ENCODE results near the gene ARHGEF9.
"Not testable (repeated sequence)": the region's sequence is repeated elsewhere in the genome, so short reads cannot be mapped to it uniquely, and the experiment has no call there.

The ARHGEF9 gene

GRCh38 chrX:63656871-63657580 is 128.0 kb downstream of the ARHGEF9 start:
- no peak for DNase-seq

DNA sequence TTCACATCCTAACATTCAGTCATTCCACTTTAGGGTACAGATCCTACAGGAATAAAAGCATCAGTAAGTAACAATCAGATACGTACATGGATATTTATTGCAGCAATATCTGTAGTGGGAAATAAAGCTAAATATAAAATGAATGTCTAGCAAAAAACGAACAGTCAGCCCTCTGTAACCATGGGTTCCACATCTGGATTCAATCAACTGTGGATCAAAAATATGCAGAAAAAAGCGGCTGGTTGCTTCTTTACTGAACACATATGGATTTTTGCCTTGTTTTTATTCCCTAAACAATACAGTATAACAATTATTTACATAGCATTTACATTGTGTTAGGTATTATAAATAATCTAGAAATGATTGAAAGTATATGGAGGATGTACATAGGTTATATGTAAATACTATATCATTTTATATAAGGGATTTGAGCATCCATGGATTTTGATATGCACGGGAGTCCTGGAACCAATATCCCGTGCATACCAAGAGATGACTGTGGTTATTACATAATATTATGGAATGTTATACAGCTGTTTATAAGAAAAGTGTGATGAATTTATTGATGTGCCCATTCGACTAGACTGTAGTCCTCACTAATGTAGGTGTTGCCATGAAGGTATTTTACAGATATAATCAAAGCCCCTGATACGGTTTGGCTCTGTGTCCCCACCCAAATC is 132.8 kb downstream of the ARHGEF9 start:
- DNase-seq: no peak

DNA sequence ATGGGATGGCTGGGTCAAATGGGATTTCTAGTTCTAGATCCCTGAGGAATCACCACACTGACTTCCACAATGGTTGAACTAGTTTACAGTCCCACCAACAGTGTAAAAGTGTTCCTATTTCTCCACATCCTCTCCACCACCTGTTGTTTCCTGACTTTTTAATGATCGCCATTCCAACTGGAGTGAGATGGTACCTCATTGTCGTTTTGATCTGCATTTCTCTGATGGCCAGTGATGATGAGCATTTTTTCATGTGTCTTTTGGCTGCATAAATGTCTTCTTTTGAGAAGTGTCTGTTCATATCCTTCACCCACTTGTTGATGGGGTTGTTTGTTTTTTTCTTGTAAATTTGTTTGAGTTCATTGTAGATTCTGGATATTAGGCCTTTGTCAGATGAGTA is 139.3 kb downstream of the ARHGEF9 start:
- not testable (repeated sequence) for DNase-seq

- no peak for DNase-seq
Measured at GRCh38 chrX:63635750-63636149, 149.3 kb downstream of the ARHGEF9 start.

- no peak for DNase-seq
Measured at GRCh38 chrX:63613531-63614028, 171.4 kb downstream of the ARHGEF9 start.

DNA sequence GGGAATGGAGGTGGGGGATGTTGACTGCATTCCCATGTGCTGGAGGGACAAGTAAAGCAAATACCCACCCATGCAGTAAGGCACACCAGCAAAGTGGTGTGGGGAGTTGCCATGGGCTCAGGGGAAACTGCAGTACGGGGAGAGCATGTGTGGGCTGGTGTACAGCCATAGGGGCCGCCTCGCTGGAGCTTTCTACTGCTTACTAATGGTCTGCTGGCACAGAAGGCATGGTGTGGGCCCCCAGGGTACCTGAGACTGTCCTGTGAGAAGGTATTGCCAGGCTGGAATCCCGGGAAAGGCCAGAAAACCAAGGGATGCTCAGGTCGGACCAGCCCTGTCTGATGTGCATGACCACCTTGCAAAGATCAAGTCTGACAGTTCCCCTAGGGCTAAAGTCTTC is 199.1 kb downstream of the ARHGEF9 start:
- DNase-seq: no peak

All from NCI-H2107 (cell line).